Parathyroid adenoma (tissue), 2 donors: Measurements from ENCODE around the gene FOXC1.

ENCODE experiments used
- H2AFZ ChIP-seq: fragments of 300-600 bp; sonication (generic); one replicate; pipeline ENCODE4 v1.7.0; 2017; ENCODE audit warnings: antibody characterized with exemption, mild to moderate bottlenecking
- H3K27ac ChIP-seq: fragments of 300-600 bp; sonication (generic); one replicate; pipeline ENCODE4 v1.7.0; 2017
- H3K27me3 ChIP-seq: fragments of 300-600 bp; sonication (generic); one replicate; pipeline ENCODE4 v1.7.0; 2017; ENCODE audit warnings: low read length; ENCODE audit not compliant: control insufficient read depth, insufficient read depth
- H3K36me3 ChIP-seq: fragments of 300-600 bp; sonication (generic); one replicate; pipeline ENCODE4 v1.7.0; 2017; ENCODE audit warnings: low read length; ENCODE audit not compliant: control insufficient read depth, insufficient read depth
- H3K4me1 ChIP-seq: fragments of 300-600 bp; sonication (generic); one replicate; pipeline ENCODE4 v1.7.0; 2017; ENCODE audit warnings: control low read depth
- H3K4me2 ChIP-seq: fragments of 300-600 bp; sonication (generic); one replicate; pipeline ENCODE4 v1.7.0; 2017; ENCODE audit warnings: low read length
- H3K4me3 ChIP-seq: fragments of 300-600 bp; sonication (generic); one replicate; pipeline ENCODE4 v1.7.0; 2017; ENCODE audit warnings: low read depth, low read length
- H3K79me2 ChIP-seq: fragments of 300-600 bp; sonication (generic); one replicate; pipeline ENCODE4 v1.7.0; 2017; ENCODE audit warnings: control low read depth
- H3K9ac ChIP-seq: fragments of 300-600 bp; sonication (generic); one replicate; pipeline ENCODE4 v1.7.0; 2017; ENCODE audit warnings: mild to moderate bottlenecking
- H3K9me3 ChIP-seq: fragments of 300-600 bp; sonication (generic); one replicate; pipeline ENCODE4 v1.7.0; 2017; ENCODE audit warnings: low read length; ENCODE audit not compliant: control insufficient read depth
- CTCF ChIP-seq: fragments of 300-600 bp; sonication (generic); IDR thresholded peaks from one replicate; pipeline ENCODE4 v1.7.0; 2017; ENCODE audit warnings: antibody characterized with exemption, mild to moderate bottlenecking
- donor health status: primary hyperparathyroidism.

FOXC1 gene

GRCh38 chr6:1569377-1569776, 40.3 kb upstream of the FOXC1 start:
- no peak overlapping the region for H3K4me3 ChIP-seq
- no peak overlapping the region for H3K4me2 ChIP-seq
- H3K36me3 ChIP-seq = no peaks in the 10 kb centered on the region
- H3K9me3 ChIP-seq = no peaks in the 10 kb centered on the region
- no peak for TF ChIP-seq CTCF
- H2AFZ ChIP-seq = no peak overlapping the region
- H3K79me2 ChIP-seq = no peaks in the 10 kb centered on the region
- no peaks in the 10 kb centered on the region for H3K4me1 ChIP-seq
- no peak overlapping the region for H3K27ac ChIP-seq
- no peaks in the 10 kb centered on the region for H3K27me3 ChIP-seq
- H3K9ac ChIP-seq = no peak overlapping the region

- H3K27ac ChIP-seq = no peak overlapping the region
- no peaks in the 10 kb centered on the region for H3K4me1 ChIP-seq
- TF ChIP-seq CTCF = no peak
- no peaks in the 10 kb centered on the region for H3K36me3 ChIP-seq
- H3K4me2 ChIP-seq = no peak overlapping the region
- H2AFZ ChIP-seq = no peak overlapping the region
- H3K4me3 ChIP-seq = no peak overlapping the region
- no peak overlapping the region for H3K9ac ChIP-seq
- no peaks in the 10 kb centered on the region for H3K79me2 ChIP-seq
- H3K9me3 ChIP-seq = no peaks in the 10 kb centered on the region
- H3K27me3 ChIP-seq = no peaks in the 10 kb centered on the region
Observed at GRCh38 chr6:1570848-1571247, 38.9 kb upstream of the FOXC1 start.

GRCh38 chr6:1572892-1573291, 36.8 kb upstream of the FOXC1 start:
- H3K36me3 ChIP-seq = no peaks in the 10 kb centered on the region
- no peaks in the 10 kb centered on the region for H3K27me3 ChIP-seq
- H3K79me2 ChIP-seq = no peaks in the 10 kb centered on the region
- H2AFZ ChIP-seq = no peak overlapping the region
- H3K4me3 ChIP-seq = no peak overlapping the region
- no peaks in the 10 kb centered on the region for H3K4me1 ChIP-seq
- H3K27ac ChIP-seq = no peak overlapping the region
- no peak overlapping the region for H3K4me2 ChIP-seq
- no peak overlapping the region for H3K9ac ChIP-seq
- no peaks in the 10 kb centered on the region for H3K9me3 ChIP-seq
- TF ChIP-seq CTCF = no peak

DNA sequence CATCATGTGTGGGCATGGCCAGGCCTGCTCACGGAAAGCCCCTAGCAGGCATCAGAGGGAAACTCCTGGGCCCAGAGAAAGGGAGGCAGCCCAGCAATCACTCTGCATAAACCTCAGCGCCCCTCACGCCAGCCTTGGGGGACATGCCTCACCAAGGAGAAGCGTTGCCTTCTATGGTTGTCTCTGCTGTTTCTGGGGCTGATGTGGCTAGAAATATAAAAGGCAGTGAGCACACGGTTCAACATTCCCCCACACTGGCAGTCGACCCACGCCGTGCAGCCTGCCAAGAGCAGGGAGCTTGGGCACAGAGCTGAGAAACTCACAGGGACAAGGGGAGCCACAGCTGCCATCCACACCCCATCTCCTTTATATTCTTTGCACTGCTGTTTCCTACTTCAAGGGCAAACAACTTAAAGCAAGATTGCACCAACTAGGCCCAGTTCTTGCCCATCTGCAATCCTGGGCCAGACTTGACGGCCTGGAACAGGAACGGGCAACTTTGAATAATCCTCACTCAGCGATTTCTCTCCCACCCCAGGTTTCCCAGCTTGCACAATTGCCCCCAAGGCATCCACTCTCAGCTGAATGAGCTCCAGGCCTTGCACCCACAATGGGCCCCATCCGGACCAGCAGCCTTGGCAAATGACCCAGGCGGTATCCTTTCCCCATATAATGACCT, 35.5 kb upstream of the FOXC1 start:
- Histone ChIP-seq H3K27me3 (no peaks in the 10 kb centered on the region), H3K79me2 (no peaks in the 10 kb centered on the region), H3K4me3 (no peak overlapping the region), H3K36me3 (no peaks in the 10 kb centered on the region), H3K4me2 (no peak overlapping the region), H3K4me1 (no peaks in the 10 kb centered on the region), H3K9me3 (no peaks in the 10 kb centered on the region), H3K9ac (no peak overlapping the region), H3K27ac (no peak overlapping the region), H2AFZ (no peak overlapping the region)
- no peak for TF ChIP-seq CTCF

DNA sequence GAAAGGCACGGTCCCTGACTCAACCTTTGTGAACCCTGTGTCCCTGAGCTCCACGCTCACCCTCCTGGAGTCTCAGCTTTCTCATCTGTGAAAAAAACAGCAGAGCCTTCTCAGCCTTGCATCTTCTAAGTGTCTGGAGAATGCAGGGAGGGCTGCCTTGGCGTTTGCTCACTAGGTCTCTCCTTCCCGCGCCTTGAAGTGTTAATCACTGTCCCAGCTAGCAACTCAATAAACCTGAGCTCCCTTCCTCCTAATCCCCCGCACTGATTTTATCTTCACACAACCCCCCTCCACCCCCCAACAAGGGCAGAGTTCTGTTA, 34.9 kb upstream of the FOXC1 start:
- Histone ChIP-seq H2AFZ (no peak overlapping the region), H3K4me2 (no peak overlapping the region), H3K4me3 (no peak overlapping the region), H3K36me3 (no peaks in the 10 kb centered on the region), H3K27ac (no peak overlapping the region), H3K27me3 (no peaks in the 10 kb centered on the region), H3K4me1 (no peaks in the 10 kb centered on the region), H3K9ac (no peak overlapping the region), H3K9me3 (no peaks in the 10 kb centered on the region), H3K79me2 (no peaks in the 10 kb centered on the region)
- TF ChIP-seq CTCF = no peak
